HEK293 (cell line): ENCODE measurements around the gene MAGI1.

Experiments
- CTCF ChIP-seq: fragments of 450-650 bp; formaldehyde crosslinking; IDR thresholded peaks from 2 replicates; pipeline ENCODE4 v1.5.1; 2016; ENCODE audit warnings: missing biosample characterization, missing genetic modification characterization
- YY1 ChIP-seq: fragments of 450-650 bp; formaldehyde crosslinking; IDR thresholded peaks from 2 replicates; pipeline ENCODE4 v1.5.1; 2018; ENCODE audit warnings: missing biosample characterization, missing genetic modification characterization

- TF ChIP-seq YY1 (tag by site-specific recombination), result no peak
- TF ChIP-seq CTCF (tag by site-specific recombination), result no peak
These were observed 594.8 kb downstream of the MAGI1 start for GRCh38 chr3:65443739-65444446.
